ENCODE measurements around the gene CYTH3. TPM values are rescaled to one million over a fixed set of nuclear protein-coding genes. Genes with fewer than 3 reads are reported as not detected.

CYTH3 gene
- total and polyA plus RNA-seq, 2 of the 8 experiments (the other 6 are each of a cell fraction or from before 2014, with no cell fraction given): 10.3 to 11.9 TPM

DNA sequence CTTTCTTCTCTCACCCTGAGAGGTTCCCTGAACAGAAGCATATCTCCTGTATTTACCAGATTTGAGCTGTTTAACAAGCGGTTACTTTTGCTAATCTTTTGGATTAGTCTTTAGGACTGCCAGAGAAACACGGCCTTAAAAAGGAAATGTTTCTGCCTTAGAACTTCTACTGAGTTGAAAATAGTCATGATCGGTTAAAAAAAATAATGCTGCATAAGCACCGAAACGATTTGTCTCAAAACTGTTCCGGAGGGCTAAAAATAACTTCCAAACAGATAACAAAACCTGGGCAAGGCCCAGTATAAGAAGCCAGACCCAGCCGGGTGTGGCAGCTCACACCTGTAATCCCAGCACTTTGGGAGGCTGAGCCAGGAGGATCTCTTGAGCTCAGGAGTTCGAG lies 43.3 kb upstream of the CYTH3 start:
- no peak overlapping the region for H3K27ac ChIP-seq (ENCODE audit: low read depth, low read length)
- H2BK5ac ChIP-seq (ENCODE audit: low read depth, low read length): no peak overlapping the region
- no peaks in the 10 kb centered on the region for H3K36me3 ChIP-seq (ENCODE audit: control insufficient read depth in 2 of 4, insufficient read depth in 4 of 4, low read length in 3 of 4)
- H3K4ac ChIP-seq (replicated peaks; ENCODE audit: insufficient read length, low read depth, low read length): no peak overlapping the region
- WGBS, 2 experiments (ENCODE audit: extremely low coverage in 1 of 2, insufficient coverage in 1 of 2, insufficient read length in 1 of 2, insufficient replicate concordance in 2 of 2, low coverage in 1 of 2, low lambda C conversion rate in 2 of 2, missing lambda C conversion rate in 1 of 2): 92% methylated on average over 8 of the region's 8 CpGs; no CpG with 5 or more reads in 1 of the 2 experiments
- no peaks in the 10 kb centered on the region for H3K79me2 ChIP-seq (ENCODE audit: control insufficient read depth in 1 of 2, insufficient read depth in 2 of 2, low read length in 2 of 2)
- no peak overlapping the region for H3K56ac ChIP-seq (replicated peaks; ENCODE audit: insufficient read length, low read depth, low read length)
- no peak overlapping the region for H2BK120ac ChIP-seq (replicated peaks; ENCODE audit: low read depth, low read length)
- no peaks in the 10 kb centered on the region for H4K20me1 ChIP-seq (replicated peaks in 1 of 2; ENCODE audit: control insufficient read depth in 1 of 2, insufficient read depth in 2 of 2, low read length in 2 of 2)
- H3K9me3 ChIP-seq (ENCODE audit: insufficient read depth in 2 of 2, low read depth in 1 of 2, low read length in 1 of 2): no peaks in the 10 kb centered on the region
- H3K79me1 ChIP-seq (ENCODE audit: low read depth, low read length): no peaks in the 10 kb centered on the region
- CTCF ChIA-PET (ENCODE audit: partially characterized antibody): interaction anchor here (0.6 to 1.1 kb wide), 3 partner anchors 9 to 450 kb away, joined by 3 to 7 read pairs (median 4); no protein-coding TSS in a partner anchor
- H3K27me3 ChIP-seq (replicated peaks in 1 of 4; ENCODE audit: control insufficient read depth in 3 of 4, extremely low read depth in 1 of 4, insufficient read depth in 3 of 4, low read length in 3 of 4): no peaks in the 10 kb centered on the region
- no peak overlapping the region for H2AK5ac ChIP-seq (ENCODE audit: low read depth, low read length)
- no peak overlapping the region for H3K4me3 ChIP-seq (ENCODE audit: extremely low read depth in 1 of 4, insufficient read depth in 2 of 4, low read depth in 3 of 4, low read length in 4 of 4)
- H2AFZ ChIP-seq (ENCODE audit: low read length): no peak overlapping the region
- POLR2A ChIA-PET (ENCODE audit: partially characterized antibody): no interaction called here
- no peak overlapping the region for H3K23ac ChIP-seq (ENCODE audit: insufficient read length)
- no peak overlapping the region for H3K18ac ChIP-seq (ENCODE audit: extremely low read depth, low read length)
- H2BK20ac ChIP-seq (ENCODE audit: low read length): no peak overlapping the region
- no peak overlapping the region for H3K9ac ChIP-seq (replicated peaks in 1 of 4; ENCODE audit: extremely low read depth in 1 of 4, low read depth in 3 of 4, low read length in 3 of 4)
- H4K5ac ChIP-seq (ENCODE audit: insufficient read length, low read depth, low read length): no peak overlapping the region
- no peak overlapping the region for H3K4me2 ChIP-seq (ENCODE audit: insufficient read depth in 1 of 2, low read depth in 2 of 2, low read length in 2 of 2)
- H2BK15ac ChIP-seq (ENCODE audit: low read length): no peak overlapping the region
- H3K23me2 ChIP-seq (ENCODE audit: low read depth, low read length): no peaks in the 10 kb centered on the region
- no peak overlapping the region for H3K14ac ChIP-seq (ENCODE audit: insufficient read length)
- no peak overlapping the region for H2BK12ac ChIP-seq (ENCODE audit: low read depth, low read length)
- FAIRE-seq (no peak), DNase-seq (ENCODE audit: low read depth in 1 of 2, low spot score in 2 of 2) (no peak)
- peaks cover 0 to 3% (median 1%) of the 10 kb centered on the region in 4 experiments; a peak in 1 of 7 replicates for H3K4me1 ChIP-seq (replicated peaks in 1 of 4; ENCODE audit: control insufficient read depth in 3 of 4, insufficient read depth in 4 of 4, low read length in 3 of 4)
- H4K91ac ChIP-seq (replicated peaks; ENCODE audit: insufficient read length, low read length): no peak overlapping the region
- H4K8ac ChIP-seq (ENCODE audit: extremely low read depth, insufficient read depth, low read length): no peak overlapping the region
- TF ChIP-seq SIN3A (conservative IDR thresholded peaks at IDR 0.05 in 1 of 2, IDR thresholded peaks at IDR 0.05 in 1 of 2; ENCODE audit: low read depth in 1 of 2, low read length in 2 of 2) (no peak), MAFK (IDR thresholded peaks at IDR 0.05; ENCODE audit: low read depth, low read length) (no peak), SUZ12 (IDR thresholded peaks at IDR 0.05; ENCODE audit: low read length) (no peak), GABPA (IDR thresholded peaks at IDR 0.05; ENCODE audit: borderline replicate concordance, insufficient read depth, low read length) (no peak), EGR1 (IDR thresholded peaks at IDR 0.05; ENCODE audit: borderline replicate concordance, low read depth, low read length) (no peak), FOSL1 (IDR thresholded peaks at IDR 0.05; ENCODE audit: insufficient read depth, low read depth, low read length) (no peak), RXRA (IDR thresholded peaks at IDR 0.05; ENCODE audit: insufficient read depth, low read depth, low read length) (no peak), SP4 (IDR thresholded peaks at IDR 0.05; ENCODE audit: low read length) (no peak), SIX5 (IDR thresholded peaks at IDR 0.05; ENCODE audit: low read depth, low read length) (no peak), CREB1 (IDR thresholded peaks at IDR 0.05) (no peak), JUN (IDR thresholded peaks at IDR 0.05; ENCODE audit: low read depth, low read length) (no peak), SP1 (IDR thresholded peaks at IDR 0.05; ENCODE audit: low read depth, low read length) (no peak), YY1 (IDR thresholded peaks at IDR 0.05; ENCODE audit: low read depth, low read length) (no peak), POLR2AphosphoS5 (IDR thresholded peaks at IDR 0.05; ENCODE audit: low read depth, low read length) (no peak)
- TF ChIP-seq, protein P1, sequence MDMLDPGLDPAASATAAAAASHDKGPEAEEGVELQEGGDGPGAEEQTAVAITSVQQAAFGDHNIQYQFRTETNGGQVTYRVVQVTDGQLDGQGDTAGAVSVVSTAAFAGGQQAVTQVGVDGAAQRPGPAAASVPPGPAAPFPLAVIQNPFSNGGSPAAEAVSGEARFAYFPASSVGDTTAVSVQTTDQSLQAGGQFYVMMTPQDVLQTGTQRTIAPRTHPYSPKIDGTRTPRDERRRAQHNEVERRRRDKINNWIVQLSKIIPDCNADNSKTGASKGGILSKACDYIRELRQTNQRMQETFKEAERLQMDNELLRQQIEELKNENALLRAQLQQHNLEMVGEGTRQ (IDR thresholded peaks at IDR 0.05; ENCODE audit: low read length): no peak

Measured in H1 (cell line).